Measurements from ENCODE around the gene BCAS3. TPM values are rescaled to one million over a fixed set of nuclear protein-coding genes. Genes with fewer than 3 reads are reported as not detected.
A peak's percentile ranks its signal among the peaks of the same experiment; 100 is the strongest.

Gene BCAS3
- total RNA-seq, 4 donors from 2014 or later: 42.1 to 84.7 (median 54.1) TPM

DNA sequence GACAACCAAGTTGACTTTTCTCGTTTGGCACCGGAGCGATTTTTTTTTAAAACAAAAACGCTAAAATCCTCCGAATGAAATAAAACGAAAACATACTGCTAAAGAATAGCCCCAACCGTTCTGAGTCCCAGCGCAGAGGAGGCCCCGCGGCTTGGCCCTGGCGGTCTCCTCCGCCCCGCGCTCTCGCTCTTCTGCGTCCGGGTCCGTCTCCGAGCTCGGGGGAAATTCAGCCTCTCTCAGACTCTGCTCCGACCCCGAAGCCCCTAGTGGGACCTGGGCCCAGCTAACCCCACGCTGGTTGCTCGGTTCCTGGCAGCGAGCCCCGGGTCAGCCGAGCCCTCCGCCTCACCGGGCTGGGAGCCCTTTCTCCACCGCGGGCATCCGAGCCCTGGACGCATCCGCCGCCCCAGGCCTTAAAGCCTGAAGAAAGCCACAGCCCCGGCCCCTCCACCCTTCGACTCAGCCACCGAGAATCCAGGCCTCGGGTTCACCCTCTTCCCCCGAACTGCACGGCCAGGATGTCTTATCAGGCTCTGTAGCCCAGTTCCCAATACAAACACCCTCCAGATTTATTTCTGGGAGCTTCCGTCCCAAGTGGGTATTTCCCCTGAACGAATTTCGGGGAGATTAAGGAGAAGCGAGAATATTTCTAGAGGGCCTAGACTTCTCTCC, 723.2 kb downstream of the BCAS3 start:
- no peak for TF ChIP-seq POLR2A (IDR thresholded peaks at IDR 0.05)
- TF ChIP-seq, protein P1, sequence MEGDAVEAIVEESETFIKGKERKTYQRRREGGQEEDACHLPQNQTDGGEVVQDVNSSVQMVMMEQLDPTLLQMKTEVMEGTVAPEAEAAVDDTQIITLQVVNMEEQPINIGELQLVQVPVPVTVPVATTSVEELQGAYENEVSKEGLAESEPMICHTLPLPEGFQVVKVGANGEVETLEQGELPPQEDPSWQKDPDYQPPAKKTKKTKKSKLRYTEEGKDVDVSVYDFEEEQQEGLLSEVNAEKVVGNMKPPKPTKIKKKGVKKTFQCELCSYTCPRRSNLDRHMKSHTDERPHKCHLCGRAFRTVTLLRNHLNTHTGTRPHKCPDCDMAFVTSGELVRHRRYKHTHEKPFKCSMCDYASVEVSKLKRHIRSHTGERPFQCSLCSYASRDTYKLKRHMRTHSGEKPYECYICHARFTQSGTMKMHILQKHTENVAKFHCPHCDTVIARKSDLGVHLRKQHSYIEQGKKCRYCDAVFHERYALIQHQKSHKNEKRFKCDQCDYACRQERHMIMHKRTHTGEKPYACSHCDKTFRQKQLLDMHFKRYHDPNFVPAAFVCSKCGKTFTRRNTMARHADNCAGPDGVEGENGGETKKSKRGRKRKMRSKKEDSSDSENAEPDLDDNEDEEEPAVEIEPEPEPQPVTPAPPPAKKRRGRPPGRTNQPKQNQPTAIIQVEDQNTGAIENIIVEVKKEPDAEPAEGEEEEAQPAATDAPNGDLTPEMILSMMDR (IDR thresholded peaks at IDR 0.05): no peak
- intact Hi-C loops (cut with DNase I; ENCODE audit: low total_unique reads): no loop called here
- H3K4me3 ChIP-seq (ENCODE audit: low read depth, poor library complexity, severe bottlenecking): peak overlapping the region; percentile 4
- no peak for DNase-seq (ENCODE audit: low spot score in 2 of 2)
- WGBS, 2 donors: 7 to 9% methylated on average over 36 to 45 of the region's 45 CpGs

DNA sequence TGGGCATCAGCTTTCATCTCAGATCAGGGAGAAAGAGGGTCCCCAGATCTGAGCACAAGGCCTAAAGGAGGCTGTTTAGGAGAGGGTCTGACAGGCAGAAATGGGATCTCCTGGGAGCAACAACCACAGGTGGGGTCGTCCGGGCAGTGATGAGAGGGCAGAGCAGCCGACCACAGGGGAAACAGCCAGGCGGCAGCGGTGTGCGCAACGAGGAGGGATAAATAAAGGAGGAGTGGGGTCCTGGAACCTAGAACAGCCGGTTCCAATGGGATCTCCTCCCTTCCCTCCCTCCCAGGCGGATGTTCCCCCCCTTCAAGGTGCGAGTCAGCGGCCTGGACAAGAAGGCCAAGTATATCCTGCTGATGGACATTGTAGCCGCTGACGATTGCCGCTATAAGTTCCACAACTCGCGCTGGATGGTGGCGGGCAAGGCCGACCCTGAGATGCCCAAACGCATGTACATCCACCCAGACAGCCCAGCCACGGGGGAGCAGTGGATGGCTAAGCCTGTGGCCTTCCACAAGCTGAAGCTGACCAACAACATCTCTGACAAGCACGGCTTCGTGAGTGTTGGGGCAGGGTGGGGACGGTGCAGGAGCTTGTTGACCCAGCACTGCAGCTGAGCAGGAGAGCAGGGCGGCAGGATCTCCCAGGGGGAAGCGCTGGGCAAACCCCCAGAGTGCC, 723.9 kb downstream of the BCAS3 start:
- 42 to 56% methylated on average over 22 to 25 of the region's 25 CpGs for WGBS, 2 donors
- TF ChIP-seq POLR2A (IDR thresholded peaks at IDR 0.05): no peak
- TF ChIP-seq, protein P1 (IDR thresholded peaks at IDR 0.05): no peak
- intact Hi-C loops (cut with DNase I; ENCODE audit: low total_unique reads): no loop called here

DNA sequence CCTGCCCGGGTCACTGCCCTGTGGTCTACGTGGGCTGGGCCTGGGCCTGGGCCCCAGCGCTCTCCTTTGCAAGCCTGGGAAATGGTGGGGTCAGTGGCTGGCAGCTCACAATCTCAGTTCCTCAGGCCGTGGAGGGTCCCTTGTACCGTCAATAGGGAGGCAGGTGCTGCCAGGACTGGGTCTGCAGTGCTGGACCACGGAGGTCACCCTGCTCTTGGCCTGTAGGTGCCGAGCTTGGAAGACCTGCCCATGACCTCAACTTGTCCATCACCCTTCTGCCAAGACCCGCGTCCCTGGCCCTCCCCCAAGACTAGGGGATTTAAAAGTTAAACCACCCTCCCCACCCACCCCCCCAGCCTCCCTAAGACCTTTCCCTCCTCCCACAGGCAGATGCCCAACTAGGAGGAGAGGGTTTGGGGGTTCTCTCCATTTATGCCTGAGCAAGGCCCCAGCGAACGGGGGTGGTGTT, 724.5 kb downstream of the BCAS3 start:
- DNase-seq (ENCODE audit: low spot score in 2 of 2): no peak
- TF ChIP-seq, protein P1 (IDR thresholded peaks at IDR 0.05): no peak
- TF ChIP-seq POLR2A (IDR thresholded peaks at IDR 0.05): no peak
- whole genome bisulfite sequencing, 2 donors: 31 to 50% methylated on average over 6 to 10 of the region's 11 CpGs
- H3K4me3 ChIP-seq (ENCODE audit: low read depth, poor library complexity, severe bottlenecking): no peak overlapping the region
- intact Hi-C loops (cut with DNase I; ENCODE audit: low total_unique reads): no loop called here

More for the DNA sequence above, 723.9 kb downstream of the BCAS3 start:
- DNase-seq (ENCODE audit: low spot score in 2 of 2): no peak
- H3K4me3 ChIP-seq (ENCODE audit: low read depth, poor library complexity, severe bottlenecking): peak overlapping the region; percentile 4

DNA sequence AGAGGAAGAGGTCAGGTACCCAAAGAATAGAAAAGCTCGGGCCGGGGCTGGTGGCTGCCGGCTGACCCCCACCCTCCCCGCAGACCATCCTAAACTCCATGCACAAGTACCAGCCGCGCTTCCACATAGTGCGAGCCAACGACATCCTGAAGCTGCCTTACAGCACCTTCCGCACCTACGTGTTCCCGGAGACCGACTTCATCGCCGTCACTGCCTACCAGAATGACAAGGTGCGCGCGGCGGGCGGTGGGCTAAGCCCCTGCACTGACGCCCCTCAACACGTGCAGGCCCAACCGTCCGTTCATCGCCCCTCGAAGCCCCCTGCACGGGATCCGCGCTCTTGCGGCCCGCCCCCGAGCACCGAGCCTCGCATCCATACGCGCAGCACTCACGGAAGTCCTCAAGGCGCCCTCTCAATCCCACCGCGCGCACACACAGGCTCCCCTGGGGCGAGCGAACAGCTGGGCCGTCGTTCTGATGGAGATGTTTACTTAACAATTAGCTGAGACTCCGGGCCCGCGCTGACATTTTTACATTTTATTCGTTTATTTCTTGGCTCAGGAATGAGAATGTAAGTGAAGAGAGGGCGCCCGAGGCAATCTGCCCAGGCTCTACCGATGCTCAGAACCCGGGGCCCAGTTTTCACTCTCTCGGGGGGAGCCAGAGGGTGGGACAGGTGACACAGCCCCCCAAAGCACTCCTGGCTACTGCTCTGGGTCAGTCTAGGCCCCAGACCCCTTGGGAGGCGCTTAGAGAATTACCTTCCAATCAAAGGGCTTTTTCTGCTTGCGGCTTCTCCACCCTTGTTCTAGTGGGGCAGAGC, 725.5 kb downstream of the BCAS3 start:
- TF ChIP-seq, protein P1 (IDR thresholded peaks at IDR 0.05): no peak
- no peak for TF ChIP-seq POLR2A (IDR thresholded peaks at IDR 0.05)
- no peak overlapping the region for H3K4me3 ChIP-seq (ENCODE audit: low read depth, poor library complexity, severe bottlenecking)
- 33 to 42% methylated on average over 48 to 54 of the region's 55 CpGs for WGBS, 2 donors
- DNase-seq (ENCODE audit: low spot score in 2 of 2): no peak
- intact Hi-C loops (cut with DNase I; ENCODE audit: low total_unique reads): no loop called here

DNA sequence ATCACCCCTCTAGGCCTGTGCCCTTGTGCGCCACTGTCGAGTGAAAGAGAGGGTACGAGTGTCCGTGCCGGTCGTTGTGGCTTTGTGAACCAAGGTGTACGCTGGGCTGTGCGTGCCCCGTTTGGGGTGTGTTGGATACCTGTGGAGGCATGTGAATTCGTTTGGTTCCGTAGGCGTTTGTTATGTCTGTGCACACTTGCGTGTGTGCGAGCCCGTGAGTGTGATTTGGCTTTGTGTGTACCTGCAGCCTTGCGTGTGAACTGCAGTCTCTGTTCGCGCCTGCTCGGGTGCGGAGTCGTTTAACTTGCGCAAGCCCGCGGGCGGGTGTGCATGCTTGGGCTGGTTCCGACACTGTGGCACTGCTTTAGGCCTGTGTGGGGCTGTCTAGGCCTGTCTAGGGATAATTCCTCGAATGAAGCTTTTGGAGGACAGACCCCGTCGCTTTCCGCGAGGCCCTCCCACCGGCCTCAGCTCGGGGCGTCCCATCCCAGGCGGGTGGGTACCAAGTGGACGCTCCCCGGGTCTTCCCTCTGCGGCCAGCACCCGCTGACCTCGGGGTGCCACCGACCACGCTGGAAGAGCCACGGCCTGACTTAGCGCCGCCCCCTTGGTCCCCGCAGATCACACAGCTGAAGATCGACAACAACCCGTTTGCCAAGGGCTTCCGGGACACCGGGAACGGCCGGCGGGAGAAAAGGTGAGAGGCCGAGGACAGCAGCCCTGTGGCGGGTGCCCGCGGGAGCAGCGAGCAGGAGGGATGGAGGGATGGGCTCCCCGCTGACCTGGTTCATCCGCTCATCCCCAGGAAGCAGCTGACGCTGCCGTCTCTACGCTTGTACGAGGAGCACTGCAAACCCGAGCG, 726.4 kb downstream of the BCAS3 start:
- no peak for DNase-seq (ENCODE audit: low spot score in 2 of 2)
- no peak overlapping the region for H3K4me3 ChIP-seq (ENCODE audit: low read depth, poor library complexity, severe bottlenecking)
- WGBS, 2 donors: 41 to 46% methylated on average over 49 to 57 of the region's 66 CpGs
- intact Hi-C loops (cut with DNase I; ENCODE audit: low total_unique reads): no loop called here
- TF ChIP-seq POLR2A (IDR thresholded peaks at IDR 0.05): no peak
- TF ChIP-seq, protein P1 (IDR thresholded peaks at IDR 0.05): no peak

Measured in lower leg skin (tissue), 4 donors.